Putamen (tissue), 1 donor: ENCODE data around the gene FRMD3.
"Not testable (repeated sequence)": the region's sequence is repeated elsewhere in the genome, so short reads cannot be mapped to it uniquely, and the experiment has no call there.

Source experiments
- DNase-seq: peaks from one replicate; pipeline ENCODE4 v3.0.0-alpha.2; 2016; ENCODE audit warnings: low spot score

FRMD3 gene

GRCh38 chr9:83388346-83388745 lies 149.9 kb downstream of the FRMD3 start:
- no peak for DNase-seq

- DNase-seq = no peak
These were observed 150.6 kb downstream of the FRMD3 start for GRCh38 chr9:83387401-83388185.

- DNase-seq = no peak
These were observed 152.9 kb downstream of the FRMD3 start for GRCh38 chr9:83385317-83385716.

- DNase-seq = no peak
These were observed 154.0 kb downstream of the FRMD3 start for GRCh38 chr9:83384214-83384613.

DNA sequence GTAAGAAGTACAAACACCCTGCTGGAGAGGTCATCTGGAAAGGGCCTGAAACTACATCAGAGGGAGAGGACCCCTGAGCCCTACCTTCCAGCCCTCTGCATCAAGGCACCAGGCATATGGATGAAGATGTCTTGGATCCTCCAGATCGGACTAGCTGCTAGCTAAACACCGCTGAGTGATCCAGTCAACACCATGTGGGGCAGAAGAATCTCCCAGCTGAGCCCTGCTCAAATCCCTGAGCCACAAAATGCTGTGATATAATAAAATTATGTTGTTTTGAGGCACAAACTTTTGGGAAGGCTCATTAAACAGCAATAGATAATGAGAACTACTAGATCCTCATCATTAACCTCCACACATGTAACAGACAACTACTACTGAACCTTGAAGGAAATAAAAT lies 155.2 kb downstream of the FRMD3 start:
- DNase-seq = no peak

- DNase-seq = no peak
These were observed 155.8 kb downstream of the FRMD3 start for GRCh38 chr9:83382421-83382820.

GRCh38 chr9:83379045-83379444 lies 159.2 kb downstream of the FRMD3 start:
- DNase-seq = no peak

DNA sequence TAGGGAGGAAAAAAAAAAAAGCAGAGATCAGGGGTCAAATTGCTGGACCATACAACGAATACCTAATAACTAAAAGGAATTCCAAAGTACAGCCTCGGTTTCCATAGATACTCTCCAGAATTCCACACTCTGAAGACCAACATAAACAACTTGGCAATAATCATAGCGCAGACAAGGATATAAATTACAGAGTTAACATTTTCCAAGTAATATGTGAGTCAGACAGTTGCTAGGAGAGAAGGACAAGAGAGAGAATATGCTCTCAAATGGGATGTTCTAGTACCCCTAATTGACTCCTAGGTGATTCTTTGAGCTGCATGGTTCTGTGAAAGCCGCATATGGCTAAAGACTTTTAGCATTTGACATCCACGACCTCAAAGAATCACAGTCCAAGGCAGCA lies 165.2 kb downstream of the FRMD3 start:
- DNase-seq = no peak

GRCh38 chr9:83367326-83367725 lies 170.9 kb downstream of the FRMD3 start:
- DNase-seq = no peak

DNA sequence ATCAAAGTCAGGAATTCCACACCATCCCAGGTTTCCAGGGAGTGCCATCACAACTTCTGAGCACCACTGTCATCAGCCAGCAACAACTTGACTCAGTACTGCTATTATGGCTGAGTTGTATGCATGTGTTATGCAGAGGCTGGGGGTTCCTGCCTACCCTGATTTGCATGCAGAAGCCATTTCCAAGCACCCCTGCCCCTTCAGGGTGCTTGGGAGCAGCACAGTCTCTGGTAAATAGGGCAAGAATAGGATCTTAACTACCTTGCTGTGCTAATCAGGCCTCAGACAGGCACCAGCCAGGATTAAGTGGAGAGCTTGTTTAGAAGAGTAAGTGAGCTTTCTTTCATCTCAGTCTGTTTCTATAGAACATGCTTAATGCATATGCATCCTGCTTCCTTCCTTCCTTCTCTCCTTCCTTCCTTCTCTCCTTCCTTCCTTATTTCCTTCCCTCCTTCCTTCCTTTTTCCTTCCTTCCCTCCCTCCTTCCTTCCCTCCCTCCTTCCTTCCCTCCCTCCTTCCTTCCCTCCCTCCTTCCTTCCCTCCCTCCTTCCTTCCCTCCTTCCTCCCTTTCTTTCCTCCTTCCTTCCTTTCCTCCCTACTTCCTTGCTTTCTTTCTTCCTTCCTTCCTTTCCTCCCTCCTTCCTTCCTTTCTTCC lies 175.7 kb downstream of the FRMD3 start:
- no peak for DNase-seq

- DNase-seq = peak; percentile 42
These were observed 179.2 kb downstream of the FRMD3 start for GRCh38 chr9:83359039-83359438.

DNA sequence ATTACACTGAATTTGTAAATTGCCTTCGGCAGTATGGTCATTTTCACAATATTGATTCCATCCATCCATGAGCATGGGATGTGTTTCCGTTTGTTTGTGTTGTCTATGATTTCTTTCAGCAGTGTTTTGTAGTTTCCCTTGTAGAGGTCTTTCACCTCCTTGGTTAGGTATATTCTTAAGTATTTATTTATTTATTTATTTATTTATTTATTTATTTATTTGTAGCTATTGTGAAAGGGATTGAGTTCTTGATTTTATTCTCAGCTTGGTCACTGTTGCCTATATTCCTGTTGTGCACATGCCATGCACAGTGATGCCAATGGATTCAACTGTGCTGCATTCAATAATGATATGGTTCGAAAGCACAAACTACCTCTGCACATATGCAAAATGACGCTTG lies 179.7 kb downstream of the FRMD3 start:
- not testable (repeated sequence) for DNase-seq

GRCh38 chr9:83355729-83356151 lies 182.5 kb downstream of the FRMD3 start:
- DNase-seq = no peak

DNA sequence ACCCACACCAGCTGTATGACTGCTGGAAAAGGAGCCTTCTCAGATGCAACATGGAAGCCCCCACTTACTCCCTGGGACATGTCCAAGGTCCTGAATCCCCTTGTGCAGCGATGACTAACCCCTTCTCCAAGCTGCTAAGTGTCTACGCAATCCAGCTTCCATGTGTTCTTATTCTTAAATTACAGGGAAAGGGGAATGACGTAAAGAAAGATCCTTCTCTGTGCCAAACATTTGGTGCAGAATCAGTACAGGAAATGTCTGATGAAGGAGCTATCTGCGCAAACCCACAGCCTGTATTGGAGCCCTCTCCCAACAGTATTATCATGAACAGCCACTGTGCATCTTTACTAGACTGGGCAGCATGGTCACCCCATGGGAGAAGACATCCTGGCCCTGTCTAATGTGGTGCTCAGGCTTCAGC lies 183.2 kb downstream of the FRMD3 start:
- no peak for DNase-seq

DNA sequence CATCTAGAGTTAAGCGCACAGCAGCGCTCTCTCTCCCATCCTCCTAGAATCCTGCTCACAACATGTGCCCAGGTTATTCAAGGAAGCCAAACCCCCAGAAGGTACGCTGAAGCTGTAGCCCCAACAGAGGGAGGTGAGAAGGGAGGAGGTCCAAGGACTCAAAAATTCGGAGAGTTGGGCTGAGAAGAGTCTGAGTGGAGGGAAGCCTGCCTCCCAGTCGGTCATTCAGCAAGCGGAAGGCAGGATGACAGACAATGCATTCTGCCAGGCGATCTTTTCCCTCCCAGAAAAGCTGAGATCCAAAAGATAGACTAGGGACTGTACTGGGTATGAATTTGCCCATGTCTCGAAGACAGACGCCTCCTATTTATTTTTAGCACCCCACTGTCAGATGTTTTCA lies 189.2 kb downstream of the FRMD3 start:
- DNase-seq = no peak

- no peak for DNase-seq
These were observed 191.4 kb downstream of the FRMD3 start for GRCh38 chr9:83346655-83347420.

- DNase-seq = no peak
These were observed 194.7 kb downstream of the FRMD3 start for GRCh38 chr9:83343366-83343999.

GRCh38 chr9:83342731-83343130 lies 195.5 kb downstream of the FRMD3 start:
- no peak for DNase-seq

DNA sequence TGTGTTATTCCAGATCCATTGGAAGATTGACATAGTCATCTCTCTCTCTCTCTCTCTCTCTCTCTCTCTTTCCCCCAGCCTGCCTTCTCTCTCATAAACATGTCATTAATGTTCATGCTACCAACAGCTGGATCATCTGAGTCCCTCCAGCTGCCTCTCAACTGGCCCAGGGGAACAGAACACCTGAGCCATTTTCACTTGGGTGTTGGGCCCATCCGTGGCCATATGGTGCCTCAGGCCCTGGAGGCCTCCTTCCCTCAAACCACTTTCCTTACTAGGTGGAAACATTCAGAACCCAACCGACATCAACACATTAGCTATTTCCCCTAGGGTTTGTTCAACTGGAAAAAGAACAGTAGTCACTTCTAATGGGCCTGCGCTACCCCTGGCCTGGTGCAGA lies 196.2 kb downstream of the FRMD3 start:
- DNase-seq = no peak

- DNase-seq = no peak
These were observed 197.8 kb downstream of the FRMD3 start for GRCh38 chr9:83340451-83340850.

DNA sequence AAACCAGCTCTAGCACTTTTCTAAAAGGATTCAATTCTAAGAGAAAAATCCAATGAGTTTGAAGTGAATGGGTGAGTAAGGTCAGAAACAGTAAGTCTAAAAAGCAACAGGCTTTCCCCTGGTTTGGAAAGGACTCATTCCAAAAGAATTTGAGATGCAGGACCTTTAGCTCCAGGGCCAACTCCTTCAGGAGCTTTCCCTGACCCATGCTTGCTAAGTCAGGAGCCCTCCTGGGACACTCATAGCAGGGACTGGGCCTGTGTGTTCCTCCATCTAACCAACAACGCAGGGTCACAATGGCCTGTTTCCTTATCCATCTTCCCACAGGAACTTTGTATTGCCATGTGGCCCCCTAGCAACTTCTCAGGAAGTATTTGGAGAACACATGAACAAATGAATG lies 198.8 kb downstream of the FRMD3 start:
- DNase-seq = no peak

- no peak for DNase-seq
These were observed 201.5 kb downstream of the FRMD3 start for GRCh38 chr9:83336706-83337105.
